HG03520 (cell line): Measurements from ENCODE around the gene KIFC3.
"Not testable (repeated sequence)": the region's sequence is repeated elsewhere in the genome, so short reads cannot be mapped to it uniquely, and the experiment has no call there.

Experiments
- ATAC-seq: cut with Tn5 transposase; IDR thresholded peaks from one replicate; pipeline ENCODE4 v1.9.1; 2021; ENCODE audit warnings: mild to moderate bottlenecking, moderate library complexity; ENCODE audit not compliant: unreplicated experiment

KIFC3 gene

GRCh38 chr16:57826052-57826451, 23.8 kb upstream of the KIFC3 start:
- ATAC-seq = no peak

GRCh38 chr16:57825298-57826044, 23.2 kb upstream of the KIFC3 start:
- no peak for ATAC-seq

GRCh38 chr16:57824888-57825287, 22.6 kb upstream of the KIFC3 start:
- ATAC-seq = no peak

GRCh38 chr16:57823836-57824235, 21.5 kb upstream of the KIFC3 start:
- no peak for ATAC-seq

- ATAC-seq = no peak
These were observed 20.6 kb upstream of the KIFC3 start for GRCh38 chr16:57822856-57823255.

GRCh38 chr16:57822018-57822553, 19.8 kb upstream of the KIFC3 start:
- ATAC-seq = no peak

GRCh38 chr16:57821149-57821971, 19.1 kb upstream of the KIFC3 start:
- no peak for ATAC-seq

GRCh38 chr16:57818377-57819064, 16.2 kb upstream of the KIFC3 start:
- no peak for ATAC-seq

GRCh38 chr16:57817680-57818079, 15.4 kb upstream of the KIFC3 start:
- no peak for ATAC-seq

- peak; percentile 41 for ATAC-seq
These were observed 13.9 kb upstream of the KIFC3 start for GRCh38 chr16:57815987-57816745.

- no peak for ATAC-seq
These were observed 12.6 kb upstream of the KIFC3 start for GRCh38 chr16:57814896-57815295.

GRCh38 chr16:57813466-57813865, 11.2 kb upstream of the KIFC3 start:
- no peak for ATAC-seq

- ATAC-seq = not testable (repeated sequence)
These were observed 9.0 kb upstream of the KIFC3 start for GRCh38 chr16:57811340-57811739.

GRCh38 chr16:57810197-57811031, 8.1 kb upstream of the KIFC3 start:
- ATAC-seq = peak; percentile 99

- ATAC-seq = peak; percentile 9
These were observed 7.2 kb upstream of the KIFC3 start for GRCh38 chr16:57809276-57810196.

- no peak for ATAC-seq
These were observed 6.4 kb upstream of the KIFC3 start for GRCh38 chr16:57808589-57809228.

GRCh38 chr16:57807968-57808528, 5.8 kb upstream of the KIFC3 start:
- no peak for ATAC-seq
